Measurements from ENCODE around the gene PLBD2.

DNA sequence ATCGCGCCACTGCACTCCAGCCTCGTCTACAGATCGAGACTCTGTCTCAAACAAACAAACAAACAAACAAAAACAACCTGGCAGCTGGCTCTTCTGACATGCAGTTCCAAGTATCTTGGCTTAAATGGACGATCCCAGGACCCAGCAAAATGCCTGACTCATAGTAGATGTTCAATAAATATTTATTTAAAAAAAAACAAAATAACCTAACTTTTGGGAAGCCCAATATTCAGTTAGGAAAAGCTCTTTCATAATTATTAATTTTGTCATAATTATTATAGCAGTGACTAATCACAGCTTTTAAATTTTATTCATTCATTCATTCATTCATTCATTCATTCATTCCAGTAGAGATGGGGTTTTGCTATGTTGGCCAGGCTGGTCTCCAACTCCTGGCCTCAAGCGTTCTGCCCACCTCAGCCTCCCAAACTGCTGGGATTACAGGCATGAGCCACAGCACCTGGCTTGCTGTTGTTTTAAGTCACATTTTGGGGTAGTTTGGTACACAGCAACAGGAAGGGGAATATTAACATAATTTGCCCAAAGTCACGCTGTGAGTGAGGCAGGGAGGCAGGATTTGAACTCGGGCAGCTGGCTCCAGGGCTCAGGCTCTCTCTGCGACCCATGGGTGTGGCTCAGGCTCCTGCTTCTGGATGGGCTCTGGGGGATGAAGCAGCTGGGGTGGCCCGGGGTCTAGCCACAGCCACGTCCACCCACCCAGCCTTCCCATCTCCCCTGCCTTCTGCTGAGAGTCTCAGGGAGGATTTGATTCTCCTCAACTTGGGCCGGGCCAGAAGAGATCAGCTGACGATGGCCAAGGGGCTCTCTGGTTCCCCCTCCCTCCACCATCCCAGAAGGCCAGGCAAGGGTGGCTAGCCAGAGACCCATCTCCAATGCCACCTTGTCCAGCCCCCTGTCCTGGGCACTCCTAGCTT is 42.9 kb downstream of the PLBD2 start:
- TF ChIP-seq POLR2AphosphoS5 (IDR thresholded peaks at IDR 0.05; ENCODE audit: low read depth, low read length) = no peak
- TF ChIP-seq, protein P1, sequence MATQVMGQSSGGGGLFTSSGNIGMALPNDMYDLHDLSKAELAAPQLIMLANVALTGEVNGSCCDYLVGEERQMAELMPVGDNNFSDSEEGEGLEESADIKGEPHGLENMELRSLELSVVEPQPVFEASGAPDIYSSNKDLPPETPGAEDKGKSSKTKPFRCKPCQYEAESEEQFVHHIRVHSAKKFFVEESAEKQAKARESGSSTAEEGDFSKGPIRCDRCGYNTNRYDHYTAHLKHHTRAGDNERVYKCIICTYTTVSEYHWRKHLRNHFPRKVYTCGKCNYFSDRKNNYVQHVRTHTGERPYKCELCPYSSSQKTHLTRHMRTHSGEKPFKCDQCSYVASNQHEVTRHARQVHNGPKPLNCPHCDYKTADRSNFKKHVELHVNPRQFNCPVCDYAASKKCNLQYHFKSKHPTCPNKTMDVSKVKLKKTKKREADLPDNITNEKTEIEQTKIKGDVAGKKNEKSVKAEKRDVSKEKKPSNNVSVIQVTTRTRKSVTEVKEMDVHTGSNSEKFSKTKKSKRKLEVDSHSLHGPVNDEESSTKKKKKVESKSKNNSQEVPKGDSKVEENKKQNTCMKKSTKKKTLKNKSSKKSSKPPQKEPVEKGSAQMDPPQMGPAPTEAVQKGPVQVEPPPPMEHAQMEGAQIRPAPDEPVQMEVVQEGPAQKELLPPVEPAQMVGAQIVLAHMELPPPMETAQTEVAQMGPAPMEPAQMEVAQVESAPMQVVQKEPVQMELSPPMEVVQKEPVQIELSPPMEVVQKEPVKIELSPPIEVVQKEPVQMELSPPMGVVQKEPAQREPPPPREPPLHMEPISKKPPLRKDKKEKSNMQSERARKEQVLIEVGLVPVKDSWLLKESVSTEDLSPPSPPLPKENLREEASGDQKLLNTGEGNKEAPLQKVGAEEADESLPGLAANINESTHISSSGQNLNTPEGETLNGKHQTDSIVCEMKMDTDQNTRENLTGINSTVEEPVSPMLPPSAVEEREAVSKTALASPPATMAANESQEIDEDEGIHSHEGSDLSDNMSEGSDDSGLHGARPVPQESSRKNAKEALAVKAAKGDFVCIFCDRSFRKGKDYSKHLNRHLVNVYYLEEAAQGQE (IDR thresholded peaks at IDR 0.05; ENCODE audit: insufficient read depth in 1 of 2, low read depth in 2 of 2, low read length in 2 of 2) = no peak
